H9 (cell line): Measurements from ENCODE around the gene NFXL1. TPM values are rescaled to one million over a fixed set of nuclear protein-coding genes. Genes with fewer than 3 reads are reported as not detected.
"Not testable (repeated sequence)": the region's sequence is repeated elsewhere in the genome, so short reads cannot be mapped to it uniquely, and the experiment has no call there.

Source experiments
- DNase-seq: peaks from one replicate; pipeline ENCODE4 v3.0.0-alpha.2; 2017
- H2AFZ ChIP-seq: one replicate; pipeline ENCODE4 v1.6.1; 2013; ENCODE audit warnings: mild to moderate bottlenecking, low read length, control low read depth, moderate library complexity
- H2AK5ac ChIP-seq: 2 replicates; pipeline ENCODE4 v1.6.1; 2013; ENCODE audit warnings: low read length, control low read depth, mixed read lengths; ENCODE audit not compliant: insufficient read length
- H2BK120ac ChIP-seq: one replicate; pipeline ENCODE4 v1.6.1; 2013; ENCODE audit warnings: low read depth, mild to moderate bottlenecking, low read length, control low read depth, inconsistent platforms; ENCODE audit not compliant: poor library complexity, severe bottlenecking
- H2BK12ac ChIP-seq: 2 replicates; pipeline ENCODE4 v1.6.1; 2013; ENCODE audit warnings: low read length, control low read depth, mixed read lengths, low read depth; ENCODE audit not compliant: insufficient read length
- H2BK15ac ChIP-seq: 2 replicates; pipeline ENCODE4 v1.6.1; 2013; ENCODE audit warnings: low read depth, low read length, control low read depth
- H2BK20ac ChIP-seq: one replicate; pipeline ENCODE4 v1.6.1; 2013; ENCODE audit warnings: low read depth, mild to moderate bottlenecking, low read length, control low read depth, inconsistent platforms; ENCODE audit not compliant: poor library complexity, severe bottlenecking
- H2BK5ac ChIP-seq: 2 replicates; pipeline ENCODE4 v1.6.1; 2013; ENCODE audit warnings: low read length, control low read depth, mixed read lengths; ENCODE audit not compliant: insufficient read length
- H3K14ac ChIP-seq: 2 replicates; pipeline ENCODE4 v1.6.1; 2013; ENCODE audit warnings: low read length, control low read depth; ENCODE audit not compliant: insufficient read depth
- H3K18ac ChIP-seq: 2 replicates; pipeline ENCODE4 v1.6.1; 2013; ENCODE audit warnings: low read depth, mild to moderate bottlenecking, mixed read lengths, low read length, control low read depth; ENCODE audit not compliant: insufficient read length
- H3K23ac ChIP-seq: 2 replicates; pipeline ENCODE4 v1.6.1; 2013; ENCODE audit warnings: low read length, control low read depth, mixed read lengths, low read depth; ENCODE audit not compliant: insufficient read length
- H3K23me2 ChIP-seq: 2 replicates; pipeline ENCODE4 v1.6.1; 2013; ENCODE audit warnings: low read depth, mild to moderate bottlenecking, mixed read lengths, low read length, control low read depth; ENCODE audit not compliant: insufficient read length, poor library complexity, severe bottlenecking
- H3K27ac ChIP-seq: 2 replicates; pipeline ENCODE4 v1.5.1; 2013; ENCODE audit warnings: low read length, control low read depth, mixed read lengths, low read depth; ENCODE audit not compliant: insufficient read length
- H3K27me3 ChIP-seq: 2 replicates; pipeline ENCODE4 v1.6.1; 2013; ENCODE audit warnings: low read length, control low read depth, inconsistent platforms; ENCODE audit not compliant: insufficient read depth
- H3K4ac ChIP-seq: 2 replicates; pipeline ENCODE4 v1.6.1; 2013; ENCODE audit warnings: low read depth, mild to moderate bottlenecking, control low read depth, inconsistent platforms, low read length, moderate library complexity
- H3K4me1 ChIP-seq: 2 replicates; pipeline ENCODE4 v1.6.1; 2013; ENCODE audit warnings: low read length, control low read depth, inconsistent platforms; ENCODE audit not compliant: insufficient read depth
- H3K4me2 ChIP-seq: 2 replicates; pipeline ENCODE4 v1.6.1; 2013; ENCODE audit warnings: low read length, control low read depth, mixed read lengths; ENCODE audit not compliant: insufficient read length, insufficient read depth
- H3K56ac ChIP-seq: 2 replicates; pipeline ENCODE4 v1.6.1; 2013; ENCODE audit warnings: low read depth, mild to moderate bottlenecking, mixed read lengths, low read length, control low read depth; ENCODE audit not compliant: insufficient read length
- H3K79me1 ChIP-seq: 2 replicates; pipeline ENCODE4 v1.6.1; 2013; ENCODE audit warnings: low read depth, mild to moderate bottlenecking, moderate library complexity, low read length, control low read depth, inconsistent platforms; ENCODE audit not compliant: insufficient read depth, poor library complexity, severe bottlenecking
- H3K79me2 ChIP-seq: 2 replicates; pipeline ENCODE4 v1.6.1; 2013; ENCODE audit warnings: low read length, control low read depth, inconsistent platforms; ENCODE audit not compliant: insufficient read depth
- H3K9ac ChIP-seq: 2 replicates; pipeline ENCODE4 v1.6.1; 2013; ENCODE audit warnings: low read length, control low read depth, mixed read lengths; ENCODE audit not compliant: insufficient read length; ENCODE audit errors: extremely low read depth
- H3K9me3 ChIP-seq: one replicate; pipeline ENCODE4 v1.6.1; 2013; ENCODE audit warnings: low read depth, low read length, inconsistent platforms; ENCODE audit not compliant: control insufficient read depth
- H3T11ph ChIP-seq: one replicate; pipeline ENCODE4 v1.6.1; 2013; ENCODE audit warnings: mild to moderate bottlenecking, low read length, control low read depth, inconsistent platforms
- H4K20me1 ChIP-seq: one replicate; pipeline ENCODE4 v1.6.1; 2013; ENCODE audit not compliant: control insufficient read depth, insufficient read length, insufficient read depth
- H4K5ac ChIP-seq: 2 replicates; pipeline ENCODE4 v1.6.1; 2013; ENCODE audit warnings: low read depth, mild to moderate bottlenecking, mixed read lengths, low read length, control low read depth; ENCODE audit not compliant: insufficient read length
- H4K8ac ChIP-seq: replicated peaks from 2 replicates; pipeline ENCODE4 v1.6.1; 2013; ENCODE audit warnings: low read length, control low read depth, mixed read lengths, low read depth; ENCODE audit not compliant: insufficient read length
- H4K91ac ChIP-seq: 2 replicates; pipeline ENCODE4 v1.6.1; 2013; ENCODE audit warnings: low read depth, mild to moderate bottlenecking, moderate library complexity, mixed read lengths, low read length, control low read depth; ENCODE audit not compliant: insufficient read length
- H3K27ac Mint-ChIP-seq, 3 experiments: 2 replicates in 2 of 3; 3 replicates in 1 of 3; pipeline ENCODE4 v1.8.0; 2020 to 2021; ENCODE audit warnings: mixed read lengths in 3 of 3, mild to moderate bottlenecking in 1 of 3, moderate library complexity in 1 of 3
- H3K27me3 Mint-ChIP-seq: 2 replicates; pipeline ENCODE4 v1.8.0; 2021; ENCODE audit warnings: low read depth, mild to moderate bottlenecking, moderate library complexity, mixed read lengths
- H3K36me3 Mint-ChIP-seq, 3 experiments: 2 replicates in 2 of 3; 3 replicates in 1 of 3; pipeline ENCODE4 v1.8.0; 2020 to 2021; ENCODE audit warnings: low read depth in 3 of 3, mixed read lengths in 3 of 3; ENCODE audit not compliant: insufficient read depth in 1 of 3
- H3K4me1 Mint-ChIP-seq, 2 experiments: 2 replicates each; pipeline ENCODE4 v1.8.0; 2020; ENCODE audit warnings: mixed read lengths in 2 of 2
- H3K4me3 Mint-ChIP-seq, 2 experiments: 2 replicates in 1 of 2; 3 replicates in 1 of 2; pipeline ENCODE4 v1.8.0; 2020 to 2021; ENCODE audit warnings: mild to moderate bottlenecking in 2 of 2, mixed read lengths in 2 of 2, moderate library complexity in 1 of 2
- H3K9me3 Mint-ChIP-seq, 2 experiments: 2 replicates in 1 of 2; 3 replicates in 1 of 2; pipeline ENCODE4 v1.8.0; 2020; ENCODE audit warnings: mild to moderate bottlenecking in 2 of 2, mixed read lengths in 2 of 2, moderate library complexity in 1 of 2
- WGBS: extraction: QIAGEN DNeasy Blood & Tissue Kit; methylation state at CpG from one replicate; pipeline ENCODE4 v1.1.7; 2013; ENCODE audit warnings: missing lambda C conversion rate, low lambda C conversion rate, mixed read lengths; ENCODE audit not compliant: insufficient read length; ENCODE audit errors: extremely low coverage; 5-methylcytosine and 5-hydroxymethylcytosine counted together
- total RNA-seq: library from RNA; stranded (reverse); gene quantifications from 2 replicates; pipeline ENCODE4 v1.2.1, GENCODE V29; 2021

Gene NFXL1
- total RNA-seq, 1 experiment from 2014 or later: 33.8 TPM

- no CpG with 5 or more reads among the region's 17 CpGs for WGBS
- H2AFZ ChIP-seq, H4K8ac ChIP-seq, H3K79me1 ChIP-seq, H2BK15ac ChIP-seq, H3K4me2 ChIP-seq, H3T11ph ChIP-seq, H3K18ac ChIP-seq, H3K4me3 Mint-ChIP-seq, H2BK12ac ChIP-seq, H2BK120ac ChIP-seq, H3K79me2 ChIP-seq, H3K56ac ChIP-seq, H3K27me3 ChIP-seq, H2AK5ac ChIP-seq, H3K4ac ChIP-seq, H4K20me1 ChIP-seq, H3K27me3 Mint-ChIP-seq, H4K5ac ChIP-seq, H3K27ac ChIP-seq, H3K23me2 ChIP-seq, H3K27ac Mint-ChIP-seq, H2BK20ac ChIP-seq, H2BK5ac ChIP-seq, H4K91ac ChIP-seq, H3K23ac ChIP-seq, H3K9ac ChIP-seq, H3K9me3 ChIP-seq, H3K4me1 ChIP-seq: not testable (repeated sequence)
- Mint-ChIP-seq H3K9me3 (peaks cover 12 to 13% of the 10 kb centered on the region in 2 experiments), H3K4me1 (peaks cover 18 to 24% of the 10 kb centered on the region in 2 experiments), H3K36me3 (peaks cover 0 to 12% (median 12%) of the 10 kb centered on the region in 3 experiments; a peak in 4 of 7 replicates)
- DNase-seq: peak; percentile 51
- H3K14ac ChIP-seq: peak overlapping the region; percentile 52; the same call in 1 of the 2 replicates
Measured at GRCh38 chr4:47922436-47923260, 8.3 kb upstream of the NFXL1 start.

- not testable (repeated sequence) for H3K9ac ChIP-seq, DNase-seq, H3K4me3 Mint-ChIP-seq, H4K5ac ChIP-seq, H4K20me1 ChIP-seq, H3K27ac Mint-ChIP-seq, H3K23ac ChIP-seq, H3K9me3 ChIP-seq, H3K27ac ChIP-seq, H3K79me1 ChIP-seq, H2BK120ac ChIP-seq, H4K8ac ChIP-seq, H2AK5ac ChIP-seq, H3K79me2 ChIP-seq, H2BK15ac ChIP-seq, H4K91ac ChIP-seq, H3K23me2 ChIP-seq, H2BK5ac ChIP-seq, H3K4ac ChIP-seq, H3T11ph ChIP-seq, H2AFZ ChIP-seq, H3K18ac ChIP-seq, H3K27me3 ChIP-seq, H3K4me1 ChIP-seq, H2BK20ac ChIP-seq, H3K4me2 ChIP-seq, H3K14ac ChIP-seq, H3K27me3 Mint-ChIP-seq, H2BK12ac ChIP-seq, H3K56ac ChIP-seq
- H3K4me1 Mint-ChIP-seq: peaks cover 19 to 24% of the 10 kb centered on the region in 2 experiments
- peaks cover 14 to 15% of the 10 kb centered on the region in 2 experiments for H3K9me3 Mint-ChIP-seq
- peaks cover 5 to 21% (median 20%) of the 10 kb centered on the region in 3 experiments; a peak in 6 of 7 replicates for H3K36me3 Mint-ChIP-seq
- WGBS: no CpG with 5 or more reads among the region's 1 CpG
Measured at GRCh38 chr4:47917163-47917562, 2.8 kb upstream of the NFXL1 start.
